ENCODE measurements around the gene DNM2. TPM values are rescaled to one million over a fixed set of nuclear protein-coding genes. Genes with fewer than 3 reads are reported as not detected.

Gene DNM2
- total RNA-seq, 1 experiment from 2014 or later = 125 TPM

DNA sequence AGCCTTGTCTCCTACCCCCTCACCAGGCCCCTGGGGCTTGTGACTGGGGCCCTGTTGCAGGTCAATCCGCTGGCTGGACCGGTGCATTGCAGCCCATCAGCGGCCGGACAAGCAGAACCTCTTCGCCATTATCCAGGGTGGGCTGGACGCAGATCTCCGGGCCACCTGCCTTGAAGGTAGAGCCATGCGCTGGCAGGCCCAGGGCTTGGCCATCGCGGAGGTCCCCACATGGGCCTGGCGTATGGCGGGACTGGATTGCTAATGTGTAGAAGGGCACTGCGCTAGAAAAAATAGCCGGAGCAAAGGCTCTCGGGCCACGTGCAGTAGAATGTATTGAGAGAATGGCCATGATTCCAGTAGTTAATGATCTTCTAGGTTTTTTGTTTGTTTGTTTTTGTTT, 10.4 kb upstream of the DNM2 start:
- intact Hi-C loops (cut with micrococcal nuclease; ENCODE audit: unreplicated experiment) (no loop called here), in situ Hi-C loops (cut with HindIII; ENCODE audit: low pct_unique_long_range_greater_than_20kb, low sequenced_read_pairs) (no loop called here)
- CTCF ChIA-PET = no interaction called here
- Histone ChIP-seq H3K27me3 (ENCODE audit: control insufficient read depth, insufficient read depth, low read length) (no peaks in the 10 kb centered on the region), H3K36me3 (ENCODE audit: control insufficient read depth, insufficient read depth, low read length) (no peaks in the 10 kb centered on the region), H3K27ac (ENCODE audit: low read length) (no peak overlapping the region), H3K4me1 (ENCODE audit: control insufficient read depth, insufficient read depth, low read length) (no peaks in the 10 kb centered on the region; the same call in 1 of the 2 replicates), H3K4me3 (ENCODE audit: low read depth in 2 of 2, low read length in 2 of 2) (no peak overlapping the region), H3K9me3 (ENCODE audit: control insufficient read depth, insufficient read depth, low read depth, low read length) (no peaks in the 10 kb centered on the region)
- DNase-seq (ENCODE audit: low read depth, low spot score) (no peak), ATAC-seq (no peak)
- POLR2A ChIA-PET = no interaction called here
- no TSS peak for BruUV-seq (replicated peaks)
- TF ChIP-seq POLR2AphosphoS5 (IDR thresholded peaks at IDR 0.05; ENCODE audit: low read depth, low read length) (no peak), SIN3A (IDR thresholded peaks at IDR 0.05; ENCODE audit: borderline replicate concordance, insufficient read depth, low read depth, low read length) (no peak)
- TF ChIP-seq, protein P1, sequence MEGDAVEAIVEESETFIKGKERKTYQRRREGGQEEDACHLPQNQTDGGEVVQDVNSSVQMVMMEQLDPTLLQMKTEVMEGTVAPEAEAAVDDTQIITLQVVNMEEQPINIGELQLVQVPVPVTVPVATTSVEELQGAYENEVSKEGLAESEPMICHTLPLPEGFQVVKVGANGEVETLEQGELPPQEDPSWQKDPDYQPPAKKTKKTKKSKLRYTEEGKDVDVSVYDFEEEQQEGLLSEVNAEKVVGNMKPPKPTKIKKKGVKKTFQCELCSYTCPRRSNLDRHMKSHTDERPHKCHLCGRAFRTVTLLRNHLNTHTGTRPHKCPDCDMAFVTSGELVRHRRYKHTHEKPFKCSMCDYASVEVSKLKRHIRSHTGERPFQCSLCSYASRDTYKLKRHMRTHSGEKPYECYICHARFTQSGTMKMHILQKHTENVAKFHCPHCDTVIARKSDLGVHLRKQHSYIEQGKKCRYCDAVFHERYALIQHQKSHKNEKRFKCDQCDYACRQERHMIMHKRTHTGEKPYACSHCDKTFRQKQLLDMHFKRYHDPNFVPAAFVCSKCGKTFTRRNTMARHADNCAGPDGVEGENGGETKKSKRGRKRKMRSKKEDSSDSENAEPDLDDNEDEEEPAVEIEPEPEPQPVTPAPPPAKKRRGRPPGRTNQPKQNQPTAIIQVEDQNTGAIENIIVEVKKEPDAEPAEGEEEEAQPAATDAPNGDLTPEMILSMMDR (IDR thresholded peaks at IDR 0.05) = no peak

DNA sequence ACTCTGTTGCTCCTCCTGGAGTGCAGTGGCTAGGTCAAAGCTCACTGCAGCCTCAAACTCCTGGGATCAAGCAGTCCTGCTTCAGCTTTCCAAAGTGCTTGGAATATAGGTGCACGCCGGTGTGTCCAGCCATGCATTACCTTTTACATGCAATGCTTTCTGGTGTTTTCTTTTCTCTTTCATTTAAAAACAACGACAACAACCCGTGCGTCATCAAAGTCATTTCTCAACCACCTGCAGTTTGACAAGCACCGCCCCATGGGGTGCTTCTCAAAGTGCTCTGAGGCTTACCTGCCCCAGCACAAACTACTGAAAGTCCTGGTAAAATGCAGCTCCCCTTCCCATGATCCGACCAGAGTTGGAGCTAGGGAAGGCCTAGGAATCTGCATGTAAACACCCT, 9.6 kb upstream of the DNM2 start:
- Histone ChIP-seq H3K4me1 (ENCODE audit: control insufficient read depth, insufficient read depth, low read length) (no peaks in the 10 kb centered on the region), H3K36me3 (ENCODE audit: control insufficient read depth, insufficient read depth, low read length) (no peaks in the 10 kb centered on the region), H3K4me3 (ENCODE audit: low read depth in 2 of 2, low read length in 2 of 2) (no peak overlapping the region), H3K27me3 (ENCODE audit: control insufficient read depth, insufficient read depth, low read length) (no peaks in the 10 kb centered on the region), H3K9me3 (ENCODE audit: control insufficient read depth, insufficient read depth, low read depth, low read length) (no peaks in the 10 kb centered on the region), H3K27ac (ENCODE audit: low read length) (no peak overlapping the region)
- TF ChIP-seq, protein P2, sequence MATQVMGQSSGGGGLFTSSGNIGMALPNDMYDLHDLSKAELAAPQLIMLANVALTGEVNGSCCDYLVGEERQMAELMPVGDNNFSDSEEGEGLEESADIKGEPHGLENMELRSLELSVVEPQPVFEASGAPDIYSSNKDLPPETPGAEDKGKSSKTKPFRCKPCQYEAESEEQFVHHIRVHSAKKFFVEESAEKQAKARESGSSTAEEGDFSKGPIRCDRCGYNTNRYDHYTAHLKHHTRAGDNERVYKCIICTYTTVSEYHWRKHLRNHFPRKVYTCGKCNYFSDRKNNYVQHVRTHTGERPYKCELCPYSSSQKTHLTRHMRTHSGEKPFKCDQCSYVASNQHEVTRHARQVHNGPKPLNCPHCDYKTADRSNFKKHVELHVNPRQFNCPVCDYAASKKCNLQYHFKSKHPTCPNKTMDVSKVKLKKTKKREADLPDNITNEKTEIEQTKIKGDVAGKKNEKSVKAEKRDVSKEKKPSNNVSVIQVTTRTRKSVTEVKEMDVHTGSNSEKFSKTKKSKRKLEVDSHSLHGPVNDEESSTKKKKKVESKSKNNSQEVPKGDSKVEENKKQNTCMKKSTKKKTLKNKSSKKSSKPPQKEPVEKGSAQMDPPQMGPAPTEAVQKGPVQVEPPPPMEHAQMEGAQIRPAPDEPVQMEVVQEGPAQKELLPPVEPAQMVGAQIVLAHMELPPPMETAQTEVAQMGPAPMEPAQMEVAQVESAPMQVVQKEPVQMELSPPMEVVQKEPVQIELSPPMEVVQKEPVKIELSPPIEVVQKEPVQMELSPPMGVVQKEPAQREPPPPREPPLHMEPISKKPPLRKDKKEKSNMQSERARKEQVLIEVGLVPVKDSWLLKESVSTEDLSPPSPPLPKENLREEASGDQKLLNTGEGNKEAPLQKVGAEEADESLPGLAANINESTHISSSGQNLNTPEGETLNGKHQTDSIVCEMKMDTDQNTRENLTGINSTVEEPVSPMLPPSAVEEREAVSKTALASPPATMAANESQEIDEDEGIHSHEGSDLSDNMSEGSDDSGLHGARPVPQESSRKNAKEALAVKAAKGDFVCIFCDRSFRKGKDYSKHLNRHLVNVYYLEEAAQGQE (IDR thresholded peaks at IDR 0.05; ENCODE audit: insufficient read depth in 1 of 2, low read depth in 2 of 2, low read length in 1 of 2) = no peak
- TF ChIP-seq TCF7L2 (IDR thresholded peaks at IDR 0.05; ENCODE audit: low read depth, low read length) (no peak), POLR2AphosphoS5 (IDR thresholded peaks at IDR 0.05; ENCODE audit: low read depth, low read length) (no peak), SIN3A (IDR thresholded peaks at IDR 0.05; ENCODE audit: borderline replicate concordance, insufficient read depth, low read depth, low read length) (no peak)
- TF ChIP-seq, protein P1 (IDR thresholded peaks at IDR 0.05) = no peak
- no TSS peak for BruUV-seq (replicated peaks)
- ATAC-seq (no peak), DNase-seq (ENCODE audit: low read depth, low spot score) (no peak)
- ChIA-PET POLR2A (interaction anchor here (0.7 kb wide), 1 partner anchor 190 kb away, joined by 3 read pairs; no protein-coding TSS in a partner anchor), CTCF (no interaction called here)
- intact Hi-C loops (cut with micrococcal nuclease; ENCODE audit: unreplicated experiment) = no loop called here
- in situ Hi-C loops (cut with HindIII; ENCODE audit: low pct_unique_long_range_greater_than_20kb, low sequenced_read_pairs) = no loop called here
